HG02981 (cell line): ENCODE results near the gene NEIL1.
A peak's percentile ranks its signal among the peaks of the same experiment; 100 is the strongest.

Experiments used
- ATAC-seq: cut with Tn5 transposase; IDR thresholded peaks from one replicate; pipeline ENCODE4 v1.9.1; 2021; ENCODE audit warnings: mild to moderate bottlenecking, moderate library complexity; ENCODE audit not compliant: unreplicated experiment

Gene NEIL1

GRCh38 chr15:75356006-75356405, 9.2 kb downstream of the NEIL1 start:
- ATAC-seq, result no peak

- no peak for ATAC-seq
Measured at GRCh38 chr15:75356517-75356916, 9.7 kb downstream of the NEIL1 start.

GRCh38 chr15:75357976-75358673, 11.3 kb downstream of the NEIL1 start:
- ATAC-seq, result no peak

- no peak for ATAC-seq
Measured at GRCh38 chr15:75358771-75359536, 12.1 kb downstream of the NEIL1 start.

- no peak for ATAC-seq
Measured at GRCh38 chr15:75359537-75360250, 12.9 kb downstream of the NEIL1 start.

DNA sequence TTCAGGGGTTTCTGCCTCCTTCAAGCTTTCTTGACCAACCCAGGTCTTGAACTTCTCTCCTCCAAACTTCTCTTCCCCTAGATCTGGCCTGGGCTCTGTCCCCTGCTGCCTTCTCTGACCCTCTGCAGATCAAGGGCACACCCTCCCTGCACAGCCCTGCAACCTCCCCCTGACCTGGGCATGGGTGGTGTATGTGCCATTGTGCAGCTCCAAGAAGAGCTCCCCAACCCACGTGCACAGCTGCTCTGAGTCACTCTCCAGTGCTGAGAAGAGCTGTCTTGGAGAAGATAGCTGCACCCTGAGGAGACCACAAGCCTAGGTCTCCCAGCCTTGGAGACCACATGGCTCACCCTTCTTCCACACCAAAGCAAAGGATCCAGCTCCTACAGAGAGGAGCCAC, 13.6 kb downstream of the NEIL1 start:
- ATAC-seq, result no peak

DNA sequence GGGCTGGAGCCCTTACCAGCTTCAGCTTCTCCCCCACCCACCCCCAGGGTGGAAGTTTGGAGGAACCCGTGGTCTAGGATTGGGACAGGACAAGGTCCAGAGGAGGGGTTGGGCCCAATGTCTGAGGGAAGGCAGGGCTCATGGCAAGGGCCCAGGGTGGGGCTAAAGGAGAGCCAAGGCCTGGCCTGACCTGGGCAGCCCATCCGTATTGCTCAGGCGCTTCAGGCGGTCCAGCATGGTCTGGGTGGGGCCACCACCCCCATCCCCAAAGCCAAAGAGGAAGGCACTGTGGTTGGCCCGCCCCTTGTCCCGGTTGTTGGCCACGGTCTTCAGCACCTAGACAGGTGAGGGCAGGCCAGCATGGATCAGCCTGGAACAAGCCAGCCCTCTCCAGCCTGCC, 14.0 kb downstream of the NEIL1 start:
- ATAC-seq, result no peak

DNA sequence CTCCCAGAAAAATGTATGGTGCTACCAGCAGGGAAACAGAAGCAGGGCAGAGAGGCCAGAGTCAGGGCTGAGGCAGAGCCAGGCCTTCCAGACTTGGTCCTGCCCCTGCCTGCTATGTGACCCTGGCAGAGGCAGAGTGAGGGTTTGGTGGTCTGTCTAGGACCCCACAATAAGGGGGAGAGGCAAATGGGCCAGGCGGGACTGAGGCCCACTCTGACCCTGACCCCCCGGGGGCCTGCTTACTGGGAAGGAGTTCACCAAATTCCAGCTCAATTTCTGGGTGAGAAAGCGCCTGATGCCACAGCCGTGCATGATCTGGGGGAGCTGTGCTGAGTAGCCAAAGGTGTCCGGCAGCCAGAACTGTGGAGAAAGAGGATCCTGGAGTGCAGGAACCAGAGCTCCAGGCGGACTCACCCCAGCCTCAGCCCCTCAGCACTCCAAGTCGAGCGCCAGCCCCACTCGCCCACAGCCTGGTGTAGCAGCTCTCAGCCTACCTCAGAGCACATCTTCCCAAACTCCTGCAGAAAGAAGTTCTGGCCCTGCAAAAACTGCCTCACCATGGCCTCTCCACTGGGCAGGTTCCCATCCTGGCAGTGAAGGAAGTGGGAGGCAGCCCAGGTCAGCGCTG, 14.6 kb downstream of the NEIL1 start:
- ATAC-seq, result no peak

- no peak for ATAC-seq
Measured at GRCh38 chr15:75361989-75362641, 15.3 kb downstream of the NEIL1 start.

DNA sequence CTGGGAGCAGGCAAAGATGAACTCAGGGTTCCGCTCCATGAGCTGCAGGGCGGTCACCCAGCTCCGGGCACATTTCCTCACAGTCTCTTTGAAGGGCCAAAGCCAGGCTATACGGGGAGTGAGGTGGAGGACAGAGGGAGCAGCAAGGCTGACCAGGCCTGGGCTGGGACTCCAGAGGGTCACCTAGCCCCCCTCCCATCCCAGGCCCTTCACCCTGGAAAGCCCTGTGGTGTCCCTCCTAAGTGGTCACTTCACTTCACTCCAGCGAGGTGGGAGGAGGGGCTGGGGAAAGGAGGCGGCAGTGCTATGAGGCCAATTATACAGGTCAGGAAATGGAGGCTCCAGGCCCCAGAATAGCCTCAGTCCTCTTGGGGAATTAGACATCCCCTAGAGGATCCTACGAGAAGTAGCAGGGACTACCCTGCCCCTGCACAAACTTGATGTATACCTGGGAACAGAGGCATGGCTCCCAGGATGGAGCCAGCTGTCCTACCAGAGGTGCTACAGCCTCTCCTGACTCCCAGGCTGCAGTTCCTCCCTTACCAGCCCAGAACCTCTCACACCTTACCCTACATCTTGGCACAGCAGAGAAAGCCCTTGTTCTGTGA, 15.9 kb downstream of the NEIL1 start:
- ATAC-seq, result no peak

GRCh38 chr15:75363786-75364185, 16.9 kb downstream of the NEIL1 start:
- no peak for ATAC-seq

GRCh38 chr15:75364881-75365280, 18.0 kb downstream of the NEIL1 start:
- no peak for ATAC-seq

- ATAC-seq, result no peak
Measured at GRCh38 chr15:75366163-75366562, 19.3 kb downstream of the NEIL1 start.

- ATAC-seq, result no peak
Measured at GRCh38 chr15:75367006-75367405, 20.2 kb downstream of the NEIL1 start.

GRCh38 chr15:75367406-75367912, 20.6 kb downstream of the NEIL1 start:
- ATAC-seq, result no peak

- ATAC-seq, result peak; percentile 87
Measured at GRCh38 chr15:75367913-75368688, 21.3 kb downstream of the NEIL1 start, which contains the start of gene MAN2C1. Gene MAN2C1 (minus strand): TSS chr15:75368607. CDS start chr15:75368583, 24 bp downstream.

DNA sequence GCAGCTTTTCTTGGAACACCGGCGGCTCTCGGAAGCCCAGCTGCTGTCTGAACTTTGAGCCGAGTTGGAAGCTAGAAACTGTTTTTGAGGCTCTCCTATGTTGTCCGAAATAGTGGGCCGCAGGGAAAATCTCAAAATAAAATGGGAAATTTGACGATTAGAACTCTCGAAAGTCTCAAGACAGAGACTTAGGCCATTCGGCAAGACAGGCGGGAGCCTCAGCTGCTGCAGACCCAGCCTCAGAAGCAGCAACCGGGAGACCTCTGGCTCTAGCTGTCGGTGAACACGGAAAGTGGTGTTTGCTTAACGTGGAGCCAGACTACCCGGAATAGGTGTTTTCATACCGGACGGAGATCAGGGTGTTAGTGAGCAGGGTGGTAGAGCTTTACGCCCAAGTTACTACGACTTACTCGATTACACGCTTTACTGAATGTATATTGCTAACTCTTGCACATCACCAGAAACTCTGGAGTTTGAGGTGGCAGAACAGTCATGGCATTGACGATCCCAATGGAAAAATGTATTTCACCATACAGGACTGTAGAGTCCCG, 21.9 kb downstream of the NEIL1 start:
- ATAC-seq, result no peak

GRCh38 chr15:75369897-75370581, 23.2 kb downstream of the NEIL1 start:
- no peak for ATAC-seq
